Loucy (cell line): ENCODE data around the gene RPL28.

Experiments
- H2AFZ ChIP-seq: fragments of 200-600 bp; sonication (generic); 2 replicates; pipeline ENCODE4 v1.6.0; 2016; ENCODE audit warnings: antibody characterized with exemption, mild to moderate bottlenecking, low read length, moderate library complexity
- H3F3A ChIP-seq: fragments of 200-600 bp; 2 replicates; pipeline ENCODE4 v1.6.0; 2016; ENCODE audit warnings: antibody characterized with exemption, low read depth, mild to moderate bottlenecking
- H3K27me3 ChIP-seq: fragments of 200-600 bp; sonication (generic); 2 replicates; pipeline ENCODE4 v1.6.1; 2014; ENCODE audit warnings: low read length, mild to moderate bottlenecking; ENCODE audit not compliant: insufficient read depth, poor library complexity, severe bottlenecking
- H3K36me3 ChIP-seq: fragments of 200-600 bp; sonication (generic); 2 replicates; pipeline ENCODE4 v1.6.1; 2016; ENCODE audit warnings: low read length; ENCODE audit not compliant: insufficient read depth
- H3K4me1 ChIP-seq: fragments of 200-600 bp; sonication (generic); 2 replicates; pipeline ENCODE4 v1.5.1; 2014; ENCODE audit warnings: low read length, mild to moderate bottlenecking; ENCODE audit not compliant: insufficient read depth, poor library complexity, severe bottlenecking
- H3K4me2 ChIP-seq: fragments of 200-600 bp; sonication (generic); 2 replicates; pipeline ENCODE4 v1.6.0; 2014; ENCODE audit warnings: antibody characterized with exemption, low read length, low read depth, mild to moderate bottlenecking; ENCODE audit not compliant: poor library complexity, severe bottlenecking
- H3K4me3 ChIP-seq: fragments of 200-600 bp; sonication (generic); 2 replicates; pipeline ENCODE4 v1.5.1; 2014; ENCODE audit warnings: low read length, mild to moderate bottlenecking, mixed read lengths; ENCODE audit not compliant: poor library complexity, severe bottlenecking
- H3K79me2 ChIP-seq: fragments of 200-600 bp; sonication (generic); 2 replicates; pipeline ENCODE4 v1.6.1; 2014; ENCODE audit warnings: low read length; ENCODE audit not compliant: insufficient read depth
- H3K9ac ChIP-seq: fragments of 200-600 bp; sonication (generic); 2 replicates; pipeline ENCODE4 v1.6.0; 2014; ENCODE audit warnings: mild to moderate bottlenecking, low read depth, low read length, moderate library complexity; ENCODE audit not compliant: poor library complexity, severe bottlenecking
- H3K9me2 ChIP-seq: fragments of 200-600 bp; sonication (generic); replicated peaks from 2 replicates; pipeline ENCODE4 v1.6.1; 2016; ENCODE audit warnings: low read depth, low read length, mixed read lengths
- H3K9me3 ChIP-seq: fragments of 200-600 bp; sonication (generic); 2 replicates; pipeline ENCODE4 v1.6.1; 2014; ENCODE audit warnings: mild to moderate bottlenecking, antibody characterized with exemption, low read length, low read depth; ENCODE audit not compliant: insufficient read depth
- H4K20me1 ChIP-seq: fragments of 200-600 bp; sonication (generic); 2 replicates; pipeline ENCODE4 v1.6.0; 2014; ENCODE audit warnings: antibody characterized with exemption, low read length, mild to moderate bottlenecking; ENCODE audit not compliant: insufficient read depth, poor library complexity, severe bottlenecking
- CTCF ChIP-seq: fragments of 200-600 bp; sonication (generic); conservative IDR thresholded peaks from 2 replicates; pipeline ENCODE4 v1.5.1; 2014; ENCODE audit warnings: mild to moderate bottlenecking, antibody characterized with exemption, low read length
- EZH2phosphoT487 ChIP-seq: fragments of 200-600 bp; IDR thresholded peaks from 2 replicates; pipeline ENCODE4 v1.6.1; 2018; ENCODE audit warnings: antibody characterized with exemption, mild to moderate bottlenecking, moderate library complexity, borderline replicate concordance

Gene RPL28

GRCh38 chr19:55341595-55342531 is 43.9 kb upstream of the RPL28 start:
- no peak for TF ChIP-seq CTCF
- TF ChIP-seq EZH2phosphoT487: no peak
- no peak overlapping the region for H2AFZ ChIP-seq
- peaks cover 29% of the 10 kb centered on the region for H3K79me2 ChIP-seq
- no peaks in the 10 kb centered on the region for H3K27me3 ChIP-seq
- H3K9me2 ChIP-seq: no peaks in the 10 kb centered on the region
- no peaks in the 10 kb centered on the region for H3F3A ChIP-seq
- peaks cover 29% of the 10 kb centered on the region for H3K4me1 ChIP-seq
- peak overlapping the region; percentile 99 for H3K4me3 ChIP-seq
- H3K4me2 ChIP-seq: peak overlapping the region; percentile 95
- peaks cover 25% of the 10 kb centered on the region for H4K20me1 ChIP-seq
- H3K9me3 ChIP-seq: no peaks in the 10 kb centered on the region
- H3K36me3 ChIP-seq: no peaks in the 10 kb centered on the region
- H3K9ac ChIP-seq: peak overlapping the region; percentile 99

- Histone ChIP-seq H3K4me3 (no peak overlapping the region), H3K9ac (peak overlapping the region; percentile 32), H4K20me1 (peaks cover 25% of the 10 kb centered on the region), H3K4me2 (no peak overlapping the region), H3F3A (no peaks in the 10 kb centered on the region), H3K79me2 (peaks cover 29% of the 10 kb centered on the region), H3K36me3 (no peaks in the 10 kb centered on the region), H3K9me2 (no peaks in the 10 kb centered on the region), H3K9me3 (no peaks in the 10 kb centered on the region), H3K27me3 (no peaks in the 10 kb centered on the region), H2AFZ (no peak overlapping the region), H3K4me1 (peaks cover 19% of the 10 kb centered on the region)
- TF ChIP-seq EZH2phosphoT487 (no peak), CTCF (no peak)
These were observed 41.3 kb upstream of the RPL28 start for GRCh38 chr19:55344444-55344843.

GRCh38 chr19:55345101-55345817 is 40.5 kb upstream of the RPL28 start:
- H3K36me3 ChIP-seq: no peaks in the 10 kb centered on the region
- no peaks in the 10 kb centered on the region for H3K27me3 ChIP-seq
- peaks cover 17% of the 10 kb centered on the region for H3K4me1 ChIP-seq
- H4K20me1 ChIP-seq: peaks cover 22% of the 10 kb centered on the region
- no peaks in the 10 kb centered on the region for H3K9me2 ChIP-seq
- H3K4me2 ChIP-seq: no peak overlapping the region
- peaks cover 26% of the 10 kb centered on the region for H3K79me2 ChIP-seq
- TF ChIP-seq CTCF (no peak), EZH2phosphoT487 (no peak)
- peak overlapping the region; percentile 32 for H3K9ac ChIP-seq
- H3K9me3 ChIP-seq: no peaks in the 10 kb centered on the region
- H3F3A ChIP-seq: no peaks in the 10 kb centered on the region
- H3K4me3 ChIP-seq: no peak overlapping the region
- H2AFZ ChIP-seq: no peak overlapping the region
